DOHH2 (cell line): ENCODE measurements around the gene PLPPR3.

Experiments
- H3F3A ChIP-seq: fragments of 200-600 bp; sonication (generic), shearing (Covaris generic); 2 replicates; pipeline ENCODE4 v1.6.0; 2016; ENCODE audit warnings: antibody characterized with exemption, mild to moderate bottlenecking; ENCODE audit not compliant: control insufficient read depth, insufficient read depth
- H3K27ac ChIP-seq: fragments of 200-600 bp; sonication (generic); 2 replicates; pipeline ENCODE4 v1.5.1; 2014; ENCODE audit warnings: low read depth, mild to moderate bottlenecking, low read length, moderate library complexity
- H3K27me3 ChIP-seq: fragments of 200-600 bp; sonication (generic); 2 replicates; pipeline ENCODE4 v1.6.1; 2014; ENCODE audit warnings: mild to moderate bottlenecking, low read length, mixed read lengths; ENCODE audit not compliant: control insufficient read depth
- H3K36me3 ChIP-seq: fragments of 200-600 bp; sonication (generic); 2 replicates; pipeline ENCODE4 v1.6.1; 2014; ENCODE audit warnings: mild to moderate bottlenecking, low read length, moderate library complexity, mixed read lengths; ENCODE audit not compliant: control insufficient read depth
- H3K4me1 ChIP-seq: fragments of 200-600 bp; sonication (generic); 2 replicates; pipeline ENCODE4 v1.6.1; 2014; ENCODE audit warnings: mild to moderate bottlenecking, low read length, mixed read lengths; ENCODE audit not compliant: control insufficient read depth
- H3K4me2 ChIP-seq: fragments of 200-600 bp; sonication (generic); 2 replicates; pipeline ENCODE4 v1.6.0; 2014; ENCODE audit warnings: mild to moderate bottlenecking, low read length, moderate library complexity
- H3K4me3 ChIP-seq: fragments of 200-600 bp; sonication (generic); 2 replicates; pipeline ENCODE4 v1.5.1; 2014; ENCODE audit warnings: mild to moderate bottlenecking, low read length, mixed read lengths
- H3K79me2 ChIP-seq: fragments of 200-600 bp; sonication (generic); 2 replicates; pipeline ENCODE4 v1.6.1; 2014; ENCODE audit warnings: mild to moderate bottlenecking, low read length, mixed read lengths; ENCODE audit not compliant: control insufficient read depth
- H3K9me2 ChIP-seq: fragments of 200-600 bp; sonication (generic); replicated peaks from 2 replicates; pipeline ENCODE4 v1.6.1; 2014; ENCODE audit warnings: mild to moderate bottlenecking, low read length, mixed read lengths; ENCODE audit not compliant: control insufficient read depth
- H3K9me3 ChIP-seq: fragments of 200-600 bp; sonication (generic); 2 replicates; pipeline ENCODE4 v1.6.1; 2014; ENCODE audit warnings: antibody characterized with exemption, low read length, mixed read lengths; ENCODE audit not compliant: control insufficient read depth, insufficient read depth
- H4K20me1 ChIP-seq: fragments of 200-600 bp; sonication (generic); 2 replicates; pipeline ENCODE4 v1.6.0; 2014; ENCODE audit warnings: low read depth, mild to moderate bottlenecking, antibody characterized with exemption, low read length, moderate library complexity; ENCODE audit not compliant: control insufficient read depth, insufficient read depth
- EZH2phosphoT487 ChIP-seq: fragments of 200-600 bp; sonication (generic); IDR thresholded peaks from 2 replicates; pipeline ENCODE4 v1.6.1; 2017; ENCODE audit warnings: borderline replicate concordance, mild to moderate bottlenecking, antibody characterized with exemption, low read length, moderate library complexity, mixed read lengths
- TF ChIP-seq, protein P1 (sequence below): fragments of 200-600 bp; sonication (generic); IDR thresholded peaks from one replicate; pipeline ENCODE4 v1.5.1; 2014; ENCODE audit warnings: antibody characterized with exemption, mild to moderate bottlenecking, low read depth, low read length; ENCODE audit not compliant: poor library complexity, severe bottlenecking

The PLPPR3 gene

DNA sequence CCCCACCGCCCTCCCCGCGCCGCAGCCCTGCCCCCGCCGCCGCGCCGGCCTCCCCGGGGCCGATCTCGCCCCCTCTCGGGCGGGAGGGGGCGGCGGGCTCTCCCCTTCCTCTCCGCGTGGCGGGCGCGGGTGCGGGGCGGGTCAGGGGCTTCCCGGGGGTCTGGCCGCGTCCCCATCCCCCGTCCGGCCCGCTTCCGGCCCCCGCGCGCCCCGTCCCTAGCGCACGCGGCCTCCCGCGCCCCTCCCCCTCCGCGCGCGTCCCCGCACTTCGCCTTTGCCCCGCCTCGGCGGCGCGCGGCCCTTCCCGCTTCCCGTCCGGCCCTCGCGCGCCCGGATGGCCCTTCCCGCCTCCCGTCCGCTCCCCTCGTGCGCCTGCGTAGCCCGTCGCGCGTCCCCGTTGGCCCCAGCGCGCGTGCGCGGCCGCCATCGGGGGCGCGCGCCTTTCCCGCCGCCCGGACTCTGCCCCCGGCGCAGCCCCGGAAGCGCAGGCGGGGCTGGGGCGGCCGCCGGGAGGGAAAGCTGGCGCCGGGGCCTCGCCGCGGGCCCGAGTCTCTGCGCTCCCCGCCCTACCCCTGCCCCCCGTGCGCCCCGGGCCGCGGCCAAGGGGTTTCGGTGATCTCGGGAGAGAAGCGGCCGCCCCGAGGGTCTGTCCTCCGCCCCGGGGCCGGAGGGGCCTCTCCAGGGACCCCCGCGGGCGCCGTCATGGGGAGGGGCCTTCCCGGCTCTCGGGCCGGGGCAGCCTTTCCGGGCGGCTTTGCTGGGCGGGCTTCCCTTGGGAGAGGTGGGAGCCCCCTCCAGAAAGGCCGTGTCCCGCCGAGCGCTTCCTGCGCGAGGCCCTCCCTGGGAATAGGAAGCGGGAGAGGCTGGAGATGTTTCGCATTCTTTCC lies 24.0 kb downstream of the PLPPR3 start:
- Histone ChIP-seq H3K4me1 (peaks cover 25% of the 10 kb centered on the region), H3K27me3 (no peaks in the 10 kb centered on the region), H3K27ac (peak overlapping the region; percentile 71), H3K4me3 (peak overlapping the region; percentile 83), H3K9me2 (no peaks in the 10 kb centered on the region), H3K36me3 (peaks cover 49% of the 10 kb centered on the region), H3F3A (no peaks in the 10 kb centered on the region), H3K79me2 (peaks cover 62% of the 10 kb centered on the region), H4K20me1 (peaks cover 45% of the 10 kb centered on the region), H3K9me3 (no peaks in the 10 kb centered on the region), H3K4me2 (peak overlapping the region; percentile 86)
- TF ChIP-seq, protein P1, sequence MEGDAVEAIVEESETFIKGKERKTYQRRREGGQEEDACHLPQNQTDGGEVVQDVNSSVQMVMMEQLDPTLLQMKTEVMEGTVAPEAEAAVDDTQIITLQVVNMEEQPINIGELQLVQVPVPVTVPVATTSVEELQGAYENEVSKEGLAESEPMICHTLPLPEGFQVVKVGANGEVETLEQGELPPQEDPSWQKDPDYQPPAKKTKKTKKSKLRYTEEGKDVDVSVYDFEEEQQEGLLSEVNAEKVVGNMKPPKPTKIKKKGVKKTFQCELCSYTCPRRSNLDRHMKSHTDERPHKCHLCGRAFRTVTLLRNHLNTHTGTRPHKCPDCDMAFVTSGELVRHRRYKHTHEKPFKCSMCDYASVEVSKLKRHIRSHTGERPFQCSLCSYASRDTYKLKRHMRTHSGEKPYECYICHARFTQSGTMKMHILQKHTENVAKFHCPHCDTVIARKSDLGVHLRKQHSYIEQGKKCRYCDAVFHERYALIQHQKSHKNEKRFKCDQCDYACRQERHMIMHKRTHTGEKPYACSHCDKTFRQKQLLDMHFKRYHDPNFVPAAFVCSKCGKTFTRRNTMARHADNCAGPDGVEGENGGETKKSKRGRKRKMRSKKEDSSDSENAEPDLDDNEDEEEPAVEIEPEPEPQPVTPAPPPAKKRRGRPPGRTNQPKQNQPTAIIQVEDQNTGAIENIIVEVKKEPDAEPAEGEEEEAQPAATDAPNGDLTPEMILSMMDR = no peak
- TF ChIP-seq EZH2phosphoT487 = no peak

- TF ChIP-seq EZH2phosphoT487 = no peak
- TF ChIP-seq, protein P1 = no peak
- H3K79me2 ChIP-seq = peaks cover 54% of the 10 kb centered on the region
Observed at GRCh38 chr19:796692-797527, 24.8 kb downstream of the PLPPR3 start, which contains the start of gene PTBP1. Gene PTBP1 (plus strand): TSS chr19:797452. CDS start chr19:797498, 46 bp downstream.

GRCh38 chr19:795691-796581 lies 25.8 kb downstream of the PLPPR3 start:
- H3K9me3 ChIP-seq = no peaks in the 10 kb centered on the region
- H3K4me1 ChIP-seq = peaks cover 25% of the 10 kb centered on the region
- no peak for TF ChIP-seq EZH2phosphoT487
- TF ChIP-seq, protein P1 = no peak
- H3F3A ChIP-seq = no peaks in the 10 kb centered on the region
- H3K79me2 ChIP-seq = peaks cover 44% of the 10 kb centered on the region
- peak overlapping the region; percentile 95 for H3K4me3 ChIP-seq
- no peak overlapping the region for H3K27ac ChIP-seq
- peaks cover 30% of the 10 kb centered on the region for H3K36me3 ChIP-seq
- no peaks in the 10 kb centered on the region for H3K27me3 ChIP-seq
- H3K4me2 ChIP-seq = peak overlapping the region; percentile 89
- peaks cover 28% of the 10 kb centered on the region for H4K20me1 ChIP-seq
- H3K9me2 ChIP-seq = no peaks in the 10 kb centered on the region

More at GRCh38 chr19:796692-797527, 24.8 kb downstream of the PLPPR3 start, which contains the start of gene PTBP1:
- Histone ChIP-seq H3K4me1 (peaks cover 25% of the 10 kb centered on the region), H3K9me2 (no peaks in the 10 kb centered on the region), H3K27ac (peak within 1 kb of the TSS; percentile 71), H3K27me3 (no peaks in the 10 kb centered on the region), H3K4me2 (peak within 1 kb of the TSS; percentile 89), H3K9me3 (no peaks in the 10 kb centered on the region), H4K20me1 (peaks cover 38% of the 10 kb centered on the region), H3K36me3 (peaks cover 40% of the 10 kb centered on the region), H3K4me3 (peak within 1 kb of the TSS; percentile 95), H3F3A (no peaks in the 10 kb centered on the region)
